Osteoblast (primary cell): ENCODE measurements around the gene CCDC106. TPM values are rescaled to one million over a fixed set of nuclear protein-coding genes. Genes with fewer than 3 reads are reported as not detected.

ENCODE experiments used
- DNase-seq: peaks from one replicate; pipeline ENCODE4 v3.0.0; 2011; ENCODE audit warnings: low spot score, mixed read lengths; ENCODE audit not compliant: insufficient read length; ENCODE audit errors: missing footprints
- H2AFZ ChIP-seq: 2 replicates; pipeline ENCODE4 v1.6.0; 2011; ENCODE audit warnings: mild to moderate bottlenecking, low read length
- H3K27ac ChIP-seq: 2 replicates; pipeline ENCODE4 v1.5.1; 2011; ENCODE audit warnings: mild to moderate bottlenecking, low read depth, low read length, moderate library complexity
- H3K27me3 ChIP-seq: 2 replicates; pipeline ENCODE4 v1.6.0; 2012; ENCODE audit warnings: mild to moderate bottlenecking, control low read depth, inconsistent platforms, low read length, moderate library complexity; ENCODE audit not compliant: insufficient read depth
- H3K36me3 ChIP-seq: 2 replicates; pipeline ENCODE4 v1.5.1; 2011; ENCODE audit warnings: mild to moderate bottlenecking, low read length, control low read depth, moderate library complexity; ENCODE audit not compliant: insufficient read depth
- H3K4me1 ChIP-seq: 2 replicates; pipeline ENCODE4 v1.5.1; 2011; ENCODE audit warnings: mild to moderate bottlenecking, low read length, control low read depth, moderate library complexity; ENCODE audit not compliant: insufficient read depth
- H3K4me2 ChIP-seq: 2 replicates; pipeline ENCODE4 v1.6.0; 2011; ENCODE audit warnings: mild to moderate bottlenecking, low read length; ENCODE audit not compliant: insufficient read depth
- H3K4me3 ChIP-seq: fragments of 200-600 bp; sonication (generic); 3 replicates; pipeline ENCODE4 v1.5.1; 2012; ENCODE audit warnings: mild to moderate bottlenecking, low read length, inconsistent platforms; ENCODE audit not compliant: insufficient read depth
- H3K79me2 ChIP-seq: 2 replicates; pipeline ENCODE4 v1.6.0; 2012; ENCODE audit warnings: mild to moderate bottlenecking, low read length, control low read depth, inconsistent platforms; ENCODE audit not compliant: insufficient read depth
- H3K9me3 ChIP-seq: 2 replicates; pipeline ENCODE4 v1.5.1; 2011; ENCODE audit warnings: low read depth, low read length, control low read depth
- H4K20me1 ChIP-seq: 2 replicates; pipeline ENCODE4 v1.6.0; 2012; ENCODE audit warnings: mild to moderate bottlenecking, low read length, control low read depth; ENCODE audit not compliant: insufficient read depth
- CTCF ChIP-seq: IDR thresholded peaks from 2 replicates; pipeline ENCODE4 v1.5.1; 2011; ENCODE audit warnings: mild to moderate bottlenecking, low read depth, low read length, moderate library complexity; ENCODE audit errors: extremely low read depth
- total RNA-seq: library from RNA; depleted of rRNA; stranded (reverse); fragments of >200 nt; gene quantifications from 2 replicates; pipeline ENCODE4 v1.2.3, GENCODE V29; 2012

CCDC106 gene
- 10.5 and 13.3 TPM in 2 replicates for total RNA-seq

GRCh38 chr19:55647732-55648584 lies at the start of gene CCDC106:
TSS of gene CCDC106 (plus strand) at chr19:55648212. CDS start at chr19:55649047, 835 bp downstream.
- peak; percentile 98 for DNase-seq
- peak within 1 kb of the TSS; percentile 48 for H3K27ac ChIP-seq
- peaks cover 31% of the 10 kb centered on the region for H3K79me2 ChIP-seq
- no peaks in the 10 kb centered on the region for H3K9me3 ChIP-seq
- peak within 1 kb of the TSS; percentile 87 for H3K4me3 ChIP-seq
- peak within 1 kb of the TSS; percentile 91 for H3K4me2 ChIP-seq
- H4K20me1 ChIP-seq: no peaks in the 10 kb centered on the region
- H3K36me3 ChIP-seq: peaks cover 15% of the 10 kb centered on the region
- peaks cover 25% of the 10 kb centered on the region for H3K4me1 ChIP-seq
- H3K27me3 ChIP-seq: no peaks in the 10 kb centered on the region
- TF ChIP-seq CTCF: no peak
- peak within 1 kb of the TSS; percentile 81 for H2AFZ ChIP-seq

- H3K9me3 ChIP-seq: no peaks in the 10 kb centered on the region
- TF ChIP-seq CTCF: no peak
- DNase-seq: peak; percentile 99
- peak overlapping the region; percentile 87 for H3K4me2 ChIP-seq
- peak overlapping the region; percentile 87 for H3K4me3 ChIP-seq
- peak overlapping the region; percentile 92 for H3K27ac ChIP-seq
- H3K27me3 ChIP-seq: no peaks in the 10 kb centered on the region
- H3K36me3 ChIP-seq: peaks cover 21% of the 10 kb centered on the region
- H2AFZ ChIP-seq: no peak overlapping the region
- peaks cover 9% of the 10 kb centered on the region for H3K79me2 ChIP-seq
- peaks cover 7% of the 10 kb centered on the region for H3K4me1 ChIP-seq
- H4K20me1 ChIP-seq: peaks cover 4% of the 10 kb centered on the region
These were observed 49.1 kb upstream of the CCDC106 start for GRCh38 chr19:55598719-55599467.

- H3K27me3 ChIP-seq: no peaks in the 10 kb centered on the region
- peak; percentile 100 for DNase-seq
- peaks cover 9% of the 10 kb centered on the region for H3K79me2 ChIP-seq
- peaks cover 21% of the 10 kb centered on the region for H3K36me3 ChIP-seq
- H3K4me3 ChIP-seq: peak within 1 kb of the TSS; percentile 87
- peaks cover 4% of the 10 kb centered on the region for H4K20me1 ChIP-seq
- H3K4me1 ChIP-seq: peaks cover 7% of the 10 kb centered on the region
- no peaks in the 10 kb centered on the region for H3K9me3 ChIP-seq
- TF ChIP-seq CTCF: no peak
- peak within 1 kb of the TSS; percentile 90 for H2AFZ ChIP-seq
- peak within 1 kb of the TSS; percentile 92 for H3K27ac ChIP-seq
- peak within 1 kb of the TSS; percentile 87 for H3K4me2 ChIP-seq
These were observed 48.6 kb upstream of the CCDC106 start, which contains the start of gene FIZ1 for GRCh38 chr19:55599468-55599841. TSS of gene FIZ1 (minus strand) at chr19:55599517. CDS start at chr19:55597865, 1,652 bp downstream.
